HuH-7 (cell line): ENCODE results near the gene C19orf81.
"Not testable (repeated sequence)": the region's sequence is repeated elsewhere in the genome, so short reads cannot be mapped to it uniquely, and the experiment has no call there.

Source experiments
- DNase-seq: peaks from one replicate; pipeline ENCODE4 v3.0.0; 2011; ENCODE audit warnings: low spot score

The C19orf81 gene

DNA sequence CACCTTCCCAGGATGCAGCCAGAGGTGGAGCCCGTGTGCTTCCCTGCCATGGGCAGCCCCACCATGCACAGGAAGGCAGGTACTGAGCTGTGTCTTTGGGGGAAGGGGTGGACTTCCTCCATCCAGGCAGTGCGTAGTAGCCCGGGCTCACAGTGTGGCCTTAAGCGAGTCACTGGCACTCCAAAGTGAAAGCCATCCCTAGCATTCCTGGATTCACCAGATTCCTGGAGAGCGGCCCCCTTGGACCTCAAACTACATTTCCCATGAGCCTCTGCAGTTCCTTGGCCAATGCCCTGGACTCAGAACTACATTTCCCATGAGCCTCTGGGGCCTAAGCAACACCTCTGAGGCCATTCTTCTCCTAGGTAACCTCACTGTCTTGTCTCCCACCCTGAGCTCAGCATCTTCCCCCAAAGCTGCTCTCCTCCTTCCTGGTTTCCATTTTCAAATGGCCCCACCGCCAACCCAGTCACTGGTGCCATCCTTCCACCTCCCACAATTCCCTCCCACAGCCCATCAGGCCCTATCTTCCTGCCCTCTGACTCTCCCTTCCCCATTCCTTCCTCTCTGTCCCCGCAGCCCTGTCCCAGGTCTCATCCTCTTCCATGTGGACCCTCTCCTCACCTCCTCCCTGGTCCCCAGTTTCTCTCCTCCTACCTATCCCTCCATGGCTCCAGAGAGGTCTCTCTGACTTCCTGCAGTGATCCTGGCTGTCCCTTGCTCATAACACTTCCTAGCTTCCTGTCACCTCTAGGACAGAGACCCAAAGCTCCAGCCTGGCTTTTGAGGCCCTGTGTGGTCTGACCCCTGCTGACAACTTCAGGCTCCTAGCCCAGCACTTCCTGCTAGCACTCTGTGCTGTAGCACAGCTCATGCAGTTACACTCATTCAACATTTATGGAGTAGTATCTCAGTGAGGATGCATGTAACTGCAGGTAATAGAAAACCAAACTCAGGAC, at the start of gene C19orf81:
C19orf81 (plus strand) TSS at position 13 of the 959 bp plus-strand sequence; CDS start at position 13, 0 bp downstream.
- DNase-seq: no peak

DNA sequence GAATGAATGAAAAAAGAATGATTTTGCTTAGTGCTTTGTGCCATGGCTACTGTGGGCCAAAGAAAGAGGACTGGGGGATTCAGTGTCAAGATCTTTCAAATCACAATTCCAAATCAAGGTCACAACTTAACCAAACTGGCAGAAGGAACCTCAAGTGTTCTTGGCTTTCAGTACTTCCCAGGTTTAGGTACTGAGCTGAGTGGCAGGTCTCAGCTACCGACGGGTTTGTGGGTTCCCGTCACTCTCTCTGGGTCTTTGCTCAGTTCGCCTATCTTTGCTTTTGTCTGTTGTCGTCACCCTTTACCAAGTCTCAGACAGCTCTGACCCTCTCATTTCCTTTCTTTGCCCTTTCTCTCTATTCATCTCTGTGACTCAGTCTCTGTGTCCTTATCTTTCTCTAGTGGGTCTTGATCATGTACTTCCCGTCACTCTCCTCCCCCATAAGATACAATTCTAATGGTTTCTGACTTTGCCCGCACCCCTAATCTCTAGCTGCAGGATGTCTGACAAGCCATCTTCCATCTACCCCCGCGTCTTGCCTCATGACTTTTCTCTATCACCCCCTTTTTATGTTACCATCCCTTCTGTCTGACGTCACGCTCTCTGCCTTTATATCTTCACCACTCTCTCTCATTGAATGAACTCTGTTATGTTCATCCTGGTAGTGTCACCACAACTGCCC, 47.7 kb upstream of the C19orf81 start:
- DNase-seq: no peak

DNA sequence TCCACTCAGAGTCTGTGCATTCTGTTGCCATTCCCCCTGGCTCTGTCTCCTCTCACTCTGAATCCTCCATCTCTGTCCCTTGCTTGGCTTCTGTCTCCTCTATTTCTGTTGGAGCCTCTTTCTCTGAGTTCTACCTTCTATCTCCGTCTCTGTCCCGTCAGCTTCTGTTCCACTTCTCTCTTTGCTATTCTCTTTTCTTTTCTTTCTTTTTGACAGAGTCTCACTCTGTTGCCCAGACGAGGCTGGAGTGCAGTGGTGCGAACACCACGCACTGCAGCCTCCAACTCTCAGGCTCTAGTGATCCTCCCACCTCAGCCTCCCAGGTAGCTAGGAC, 47.2 kb upstream of the C19orf81 start:
- no peak for DNase-seq

DNA sequence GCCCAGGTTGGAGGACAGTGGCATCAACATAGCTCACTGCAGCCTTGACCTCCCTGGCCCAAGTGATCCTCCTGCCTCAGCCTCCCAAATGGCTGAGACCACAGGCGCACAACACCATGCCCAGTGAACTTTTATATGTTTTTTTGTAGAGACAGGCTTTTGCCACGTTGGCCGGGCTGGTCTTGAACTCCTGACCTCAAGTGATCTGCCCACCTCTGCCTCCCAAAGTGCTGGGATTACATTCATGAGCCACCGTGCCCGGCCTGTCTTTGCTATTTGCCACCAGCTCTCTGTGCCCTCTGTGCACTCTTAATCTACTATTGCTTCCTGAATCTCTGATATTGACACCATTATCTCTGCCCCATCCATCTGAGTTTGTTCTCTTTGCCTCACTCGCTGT, 46.7 kb upstream of the C19orf81 start:
- no peak for DNase-seq

DNA sequence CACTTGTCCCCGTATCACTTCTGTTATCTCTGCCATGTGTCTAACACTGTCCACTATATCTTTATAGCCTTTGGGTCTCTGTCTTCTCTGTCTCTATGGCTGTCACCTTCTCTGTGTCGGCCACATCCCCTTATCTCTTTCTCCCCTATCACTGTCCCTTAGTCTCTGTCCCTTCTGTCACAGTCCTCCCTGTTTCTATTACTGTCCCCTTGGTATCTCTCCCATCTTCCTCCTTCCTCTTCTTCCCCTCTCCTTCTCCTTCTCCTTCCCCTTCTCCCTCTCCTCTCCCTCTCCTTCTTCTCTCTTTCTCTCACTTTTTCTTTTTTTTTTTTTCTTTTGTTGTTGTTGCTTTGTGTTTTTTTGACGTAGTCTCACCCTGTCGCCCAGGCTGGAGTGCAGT, 46.3 kb upstream of the C19orf81 start:
- no peak for DNase-seq

DNA sequence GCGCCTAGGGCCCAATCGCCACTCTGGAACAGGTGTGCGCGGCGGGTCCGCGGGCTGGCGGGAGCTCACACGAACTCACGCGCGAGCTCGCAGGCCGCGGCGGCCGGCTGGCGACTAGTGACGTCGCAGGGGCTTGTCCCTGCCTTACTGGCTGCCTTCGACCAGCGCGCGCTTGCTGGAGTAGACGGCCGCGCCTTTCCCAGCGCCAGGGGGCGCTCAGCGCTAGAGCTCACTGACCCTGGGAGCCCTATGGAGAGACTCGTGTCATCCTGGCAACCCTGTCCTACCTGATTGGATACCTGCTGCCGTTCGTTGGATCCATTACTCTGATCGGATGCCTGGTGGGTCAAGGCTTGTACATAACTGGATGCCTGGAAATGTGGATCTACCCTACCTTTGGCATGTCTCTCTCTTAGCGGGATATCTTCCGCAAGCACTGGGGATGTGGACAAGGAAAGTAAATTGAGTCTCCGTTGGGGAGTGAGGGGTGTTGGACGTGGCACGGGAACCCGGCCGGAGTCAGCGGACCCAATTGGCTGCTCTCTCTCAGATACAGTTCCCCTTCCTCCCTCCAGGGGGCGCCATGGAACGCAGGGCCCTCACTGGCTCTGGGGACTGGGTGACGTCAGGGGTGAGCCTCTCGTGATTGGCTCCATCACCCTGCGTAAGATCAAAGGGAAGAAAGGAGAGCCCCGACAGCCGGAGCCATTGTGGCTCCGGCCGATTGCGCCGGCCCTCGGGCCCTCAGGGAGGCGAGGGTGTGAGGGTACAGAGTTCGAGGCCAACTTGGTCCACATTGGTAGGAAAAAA, 44.8 kb upstream of the C19orf81 start:
- DNase-seq: not testable (repeated sequence)

DNA sequence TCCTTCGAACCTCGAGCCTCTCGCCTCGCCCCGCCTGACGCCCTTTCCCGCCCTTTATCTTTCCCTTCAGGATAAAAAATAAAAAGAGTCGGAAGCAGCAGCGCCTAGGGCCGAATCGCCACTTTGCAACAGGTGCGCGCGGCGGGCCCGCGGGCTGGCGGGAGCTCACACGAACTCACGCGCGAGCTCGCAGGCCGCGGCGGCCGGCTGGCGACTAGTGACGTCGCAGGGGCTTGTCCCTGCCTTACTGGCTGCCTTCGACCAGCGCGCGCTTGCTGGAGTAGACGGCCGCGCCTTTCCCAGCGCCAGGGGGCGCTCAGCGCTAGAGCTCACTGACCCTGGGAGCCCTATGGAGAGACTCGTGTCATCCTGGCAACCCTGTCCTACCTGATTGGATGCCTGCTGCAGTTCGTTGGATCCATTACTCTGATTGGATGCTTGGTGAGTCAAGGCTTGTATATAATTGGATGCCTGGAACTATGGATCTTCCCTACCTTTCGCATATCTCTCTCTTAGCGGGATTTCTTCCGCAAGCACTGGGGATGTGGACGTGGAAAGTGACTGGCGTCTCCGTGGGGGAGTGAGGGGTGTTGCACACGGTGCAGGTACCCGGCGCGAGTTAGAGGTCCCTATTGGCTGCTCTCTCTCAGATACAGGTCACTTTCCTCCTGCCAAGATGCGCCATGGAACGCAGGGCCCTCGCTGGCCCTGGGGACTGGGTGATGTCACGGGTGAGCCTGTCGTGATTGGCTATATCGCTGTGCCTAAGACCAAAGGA, 43.0 kb upstream of the C19orf81 start:
- DNase-seq: not testable (repeated sequence)

DNA sequence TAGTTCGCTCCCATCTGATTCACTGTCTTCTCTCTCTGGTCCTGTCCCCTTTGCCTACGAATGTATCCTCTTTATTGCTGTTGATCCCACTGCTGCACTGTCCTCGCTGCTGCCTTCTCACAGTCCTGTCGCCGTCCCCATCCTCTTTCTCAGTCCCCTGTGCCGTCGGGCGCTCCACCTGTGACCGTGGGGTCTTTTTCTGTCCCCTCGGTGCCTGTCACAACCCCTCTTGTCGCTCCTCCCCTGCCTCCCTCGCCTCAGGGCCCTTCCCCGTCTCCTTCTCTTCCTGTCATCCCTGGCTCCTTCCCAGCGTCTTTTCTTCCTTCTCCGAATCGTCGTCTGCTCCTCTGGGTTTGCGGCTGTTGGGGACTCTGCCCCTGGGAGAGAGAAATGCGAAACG, 41.9 kb upstream of the C19orf81 start:
- DNase-seq: no peak

DNA sequence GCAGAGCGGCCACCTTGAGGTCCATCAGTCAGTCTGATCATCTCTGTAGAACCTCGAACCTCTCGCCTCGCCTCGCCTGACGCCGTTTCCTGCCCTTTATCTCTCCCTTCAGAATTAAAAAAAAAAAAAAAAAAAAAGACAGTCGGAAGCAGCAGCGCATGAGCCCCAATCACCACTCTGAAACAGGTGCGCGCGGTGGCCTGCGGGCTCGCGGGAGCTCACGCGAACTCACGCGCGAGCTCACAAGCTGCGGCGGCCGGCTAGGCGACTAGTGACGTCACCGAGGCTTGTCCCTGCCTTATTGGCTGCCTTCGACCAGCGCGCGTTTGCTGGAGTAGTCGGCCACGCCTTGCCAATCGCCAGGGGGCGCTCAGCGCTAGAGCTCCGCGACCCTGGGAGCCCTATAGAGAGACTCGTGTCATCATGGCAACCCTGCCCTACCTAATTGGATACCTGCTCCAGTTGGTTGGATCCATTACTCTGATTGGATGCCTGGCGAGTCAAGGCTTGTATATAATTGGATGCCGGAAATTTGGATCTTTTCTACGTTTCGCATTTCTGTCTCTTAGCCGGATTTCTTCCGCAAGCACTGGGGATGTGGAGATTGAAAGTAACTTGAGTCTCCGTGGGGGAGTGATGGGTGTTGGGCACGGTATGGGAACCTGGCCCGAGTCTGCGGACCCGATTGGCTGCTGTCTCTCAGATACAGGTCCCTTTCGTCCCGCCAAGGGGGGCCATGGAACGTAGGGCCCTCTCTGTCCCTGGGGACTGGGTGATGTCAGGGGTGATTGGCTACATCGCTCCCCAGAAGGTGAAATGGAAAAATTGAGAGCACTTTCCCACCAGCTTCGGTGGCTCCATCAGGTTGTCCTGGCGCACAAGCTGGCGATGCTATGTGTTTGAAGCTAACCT, 41.1 kb upstream of the C19orf81 start:
- DNase-seq: no peak

DNA sequence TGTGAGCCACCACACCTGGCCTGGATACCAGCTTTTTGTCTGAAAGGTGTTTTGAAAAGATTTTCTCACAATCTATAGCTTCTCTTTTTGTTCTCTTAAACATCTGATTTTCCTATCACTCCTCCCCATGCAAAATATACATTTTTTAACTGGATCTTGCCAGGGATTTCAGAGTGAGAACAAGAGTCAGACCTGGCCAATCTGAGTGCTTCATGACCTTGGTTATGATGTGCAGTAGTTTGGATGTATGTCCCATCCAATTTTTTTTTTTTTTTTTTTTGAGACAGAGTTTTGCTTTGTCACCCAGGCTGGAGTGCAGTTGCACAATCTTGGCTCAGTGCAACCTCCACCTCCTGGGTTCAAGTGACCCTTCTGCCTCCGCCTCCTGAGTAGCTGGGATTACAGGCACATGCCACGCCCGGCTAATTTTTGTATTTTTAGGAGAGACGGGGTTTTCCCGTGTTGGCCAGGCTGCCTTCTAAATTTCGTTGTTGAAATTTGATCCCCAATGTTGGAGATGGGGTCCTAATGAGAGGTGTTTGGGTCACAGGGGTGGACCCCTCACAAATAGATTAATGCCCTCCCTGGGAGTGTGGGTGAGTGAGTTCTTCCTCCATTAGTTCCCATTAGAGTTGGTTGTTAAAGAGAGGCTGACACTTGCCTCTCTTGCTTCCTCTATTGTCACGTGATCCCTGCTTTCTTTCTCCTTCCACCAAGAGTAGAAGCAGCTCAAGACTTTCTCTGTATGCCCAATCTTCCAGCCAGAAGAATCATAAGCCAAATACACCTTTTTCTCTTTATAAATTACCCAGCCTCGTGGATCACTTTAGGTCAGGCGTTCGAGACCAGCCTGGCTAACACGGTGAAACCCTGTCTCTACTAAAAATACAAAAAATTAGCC, 36.5 kb upstream of the C19orf81 start:
- DNase-seq: not testable (repeated sequence)

DNA sequence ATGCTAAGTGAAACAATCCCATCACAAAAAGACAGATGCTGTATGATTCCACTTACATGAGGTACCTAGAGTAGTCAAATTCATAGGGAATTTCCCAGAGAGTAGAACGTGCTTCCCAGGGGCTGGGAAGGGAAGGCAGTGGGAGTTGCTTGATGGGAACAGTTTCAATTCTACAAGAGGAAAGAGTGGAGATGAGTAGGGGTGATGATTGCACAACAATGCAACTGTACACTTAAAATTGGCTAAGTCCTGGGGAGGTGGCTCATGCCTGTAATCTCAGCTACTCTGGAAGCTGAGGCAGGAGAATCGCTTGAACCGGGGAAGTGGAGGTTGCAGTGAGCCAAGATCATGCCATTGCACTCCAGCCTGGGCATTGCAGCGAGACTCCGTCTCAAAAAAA, 30.9 kb upstream of the C19orf81 start:
- DNase-seq: not testable (repeated sequence)

DNA sequence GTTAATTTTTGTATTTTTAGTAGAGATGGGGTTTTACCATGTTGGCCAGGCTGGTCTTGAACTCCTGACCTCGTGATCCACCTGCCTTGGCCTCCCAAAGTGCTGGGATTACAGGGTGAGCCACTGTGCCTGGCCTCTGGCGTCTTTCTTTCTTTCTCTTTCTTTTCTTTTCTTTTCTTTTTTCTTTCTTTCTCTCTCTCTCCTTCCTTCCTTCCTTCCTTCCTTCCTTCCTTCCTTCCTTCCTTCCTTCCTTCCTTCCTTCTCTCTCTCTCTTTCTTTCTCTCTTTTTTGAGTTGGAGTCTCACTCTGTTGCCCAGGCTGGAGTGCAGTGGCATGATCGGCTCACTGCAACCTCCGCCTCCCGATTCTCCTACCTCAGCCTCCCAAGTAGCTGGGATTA, 30.1 kb upstream of the C19orf81 start:
- not testable (repeated sequence) for DNase-seq

DNA sequence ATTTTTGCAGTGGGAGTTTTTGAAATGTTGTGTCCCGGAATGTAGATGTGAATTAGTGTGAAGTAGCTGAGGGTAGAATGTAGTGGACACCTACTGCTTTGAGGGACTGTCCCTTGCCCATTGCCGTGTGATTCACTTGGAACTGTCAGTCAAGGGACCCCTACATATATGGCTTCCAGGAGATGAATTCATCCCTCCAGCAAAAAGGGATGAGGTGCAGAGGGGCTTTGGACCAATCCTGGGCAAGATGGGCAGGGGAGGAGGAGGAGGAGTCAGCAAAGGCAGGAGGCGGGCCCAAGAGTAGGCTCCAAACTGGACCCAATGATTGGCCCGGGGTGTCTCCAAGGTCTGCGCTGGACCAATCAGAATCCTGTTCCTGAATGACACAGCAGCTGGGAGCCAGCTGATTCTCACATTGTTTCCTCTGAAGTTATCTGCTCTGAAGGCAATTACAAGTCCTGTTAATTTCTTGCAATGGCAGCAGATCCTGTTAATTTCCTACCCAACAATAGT, 28.8 kb upstream of the C19orf81 start:
- not testable (repeated sequence) for DNase-seq

DNA sequence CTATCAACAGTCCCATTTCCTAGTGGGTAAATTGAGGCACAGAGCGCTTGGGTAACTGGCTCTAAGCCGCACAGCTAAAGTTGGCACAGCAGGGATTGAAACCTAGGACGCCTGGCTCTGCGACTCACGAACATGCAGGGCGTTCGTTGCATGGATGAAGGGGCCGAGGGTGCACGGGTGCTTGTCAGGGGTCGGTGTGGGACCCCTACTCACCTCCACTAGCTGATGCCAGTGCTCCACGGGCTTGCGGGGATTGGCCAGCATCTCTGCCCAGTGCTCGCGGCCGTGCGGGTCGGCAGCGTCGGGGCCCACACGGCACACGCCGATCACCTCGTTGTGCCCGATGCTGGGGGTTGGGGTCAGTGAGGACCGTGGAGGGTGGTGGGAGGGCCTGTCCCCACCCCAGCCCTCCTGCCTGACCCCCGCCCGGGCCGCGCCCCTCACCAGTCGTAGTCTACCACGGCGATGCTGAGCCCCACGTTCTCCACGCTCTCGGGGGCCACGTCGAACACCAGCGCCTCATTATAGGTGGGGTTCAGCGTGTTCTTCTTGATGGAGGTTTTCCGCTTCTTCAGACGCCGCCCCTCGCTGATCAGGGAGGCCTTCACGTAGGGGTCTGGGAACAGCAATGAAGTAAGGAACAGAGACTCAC, 24.2 kb upstream of the C19orf81 start:
- DNase-seq: no peak

DNA sequence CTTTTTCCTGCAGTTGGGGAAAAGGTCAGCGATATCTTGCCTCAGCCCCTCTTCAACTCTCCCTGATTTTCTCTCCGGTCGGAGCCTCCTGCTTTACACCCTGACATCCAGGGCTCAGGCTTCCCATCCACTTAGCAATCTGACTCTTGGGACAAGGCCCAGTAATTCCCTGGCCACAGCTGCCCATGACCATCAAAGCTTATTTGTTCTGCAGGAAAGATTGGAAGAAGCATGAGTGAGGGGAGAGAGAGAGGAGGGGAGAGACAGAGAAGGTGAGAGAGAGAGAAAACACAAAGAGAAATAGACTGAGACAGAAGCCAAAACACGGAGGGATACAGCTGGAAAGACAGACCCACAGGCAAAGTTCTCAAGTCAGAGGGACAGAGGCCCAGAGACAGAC, 23.2 kb upstream of the C19orf81 start:
- no peak for DNase-seq

DNA sequence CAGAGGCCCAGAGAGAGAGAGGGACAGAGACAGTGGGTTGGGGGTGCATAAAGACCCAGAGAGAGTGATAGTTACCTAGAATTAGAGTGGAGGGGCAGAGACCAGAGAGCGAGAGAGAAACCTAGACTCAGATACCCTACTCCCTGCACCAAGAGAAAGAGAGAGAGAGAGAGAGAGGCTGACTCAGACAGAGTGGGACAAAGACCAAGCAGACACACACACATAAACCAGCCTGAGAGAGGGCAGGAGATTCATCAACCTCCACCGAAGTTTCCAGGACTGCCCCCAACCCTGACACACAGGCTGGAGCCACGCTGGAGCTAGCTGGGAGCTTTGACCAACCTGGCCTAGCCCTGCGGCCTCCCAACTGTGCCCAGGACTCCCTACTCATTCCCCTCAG, 22.4 kb upstream of the C19orf81 start:
- DNase-seq: no peak

DNA sequence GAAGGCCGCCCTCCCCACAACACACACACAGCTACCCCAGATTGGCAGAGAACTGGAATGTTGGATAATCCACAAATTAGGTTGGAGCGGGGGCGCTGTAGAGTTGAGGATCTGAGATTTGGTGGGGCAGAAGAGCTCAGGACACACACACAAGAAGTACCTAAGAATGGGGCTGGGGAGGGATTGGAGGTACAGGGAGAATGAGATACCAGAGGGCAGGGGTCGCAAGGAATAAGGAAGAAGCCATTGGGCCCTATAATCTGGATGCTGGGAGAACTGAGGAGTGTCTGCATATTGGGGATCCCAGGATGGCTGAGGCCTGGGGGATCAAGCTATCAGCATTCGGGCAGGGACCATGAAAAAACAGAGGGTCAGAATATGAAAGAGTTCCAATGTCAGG, 21.1 kb upstream of the C19orf81 start:
- no peak for DNase-seq

DNA sequence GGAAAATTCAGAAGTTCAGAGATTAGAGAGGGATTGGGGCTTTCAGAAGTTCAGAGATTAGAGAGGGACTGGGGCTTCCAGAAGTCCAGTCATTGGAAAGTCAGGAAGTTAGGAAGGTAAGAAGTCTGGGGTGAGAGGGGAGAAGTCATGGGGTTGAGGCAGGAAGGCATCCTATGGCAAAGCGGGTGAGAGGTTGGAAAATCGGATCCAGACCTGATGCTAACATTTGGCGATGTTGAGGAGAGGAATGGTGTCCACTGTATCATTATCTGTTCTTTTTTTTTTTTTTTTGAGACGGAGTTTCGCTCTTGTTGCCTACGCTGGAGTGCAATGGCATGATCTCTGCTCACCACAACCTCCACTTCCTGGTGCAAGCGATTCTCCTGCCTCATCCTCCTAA, 20.7 kb upstream of the C19orf81 start:
- DNase-seq: no peak

DNA sequence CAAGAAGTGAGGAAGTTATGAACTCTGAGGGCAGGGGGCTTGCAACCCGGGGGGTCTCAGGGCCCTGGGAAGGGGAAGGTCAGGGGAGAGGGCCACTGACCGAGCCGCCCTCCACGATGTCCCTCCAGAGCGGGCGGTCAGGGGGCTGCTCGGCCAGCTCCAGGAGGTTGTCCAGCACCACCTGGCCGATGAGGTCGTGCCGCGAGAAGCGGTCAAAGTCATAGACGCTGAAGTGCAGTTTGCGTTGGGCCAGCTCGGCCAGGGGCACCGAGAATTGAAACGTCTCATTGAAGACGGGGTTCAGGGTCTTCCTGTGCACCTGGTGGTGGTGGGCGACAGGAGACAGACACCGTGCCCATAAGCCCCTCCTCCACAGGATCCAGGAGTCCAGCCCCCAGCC, 20.1 kb upstream of the C19orf81 start:
- no peak for DNase-seq
